GM18505 (cell line): ENCODE measurements around the gene TLK1.

Experiments
- ATAC-seq: cut with Tn5 transposase; IDR thresholded peaks from one replicate; pipeline ENCODE4 v1.9.1; 2021; ENCODE audit not compliant: unreplicated experiment
- POLR2A ChIP-seq: IDR thresholded peaks from 4 replicates; pipeline ENCODE4 v1.6.1; 2011; ENCODE audit warnings: borderline replicate concordance; ENCODE audit not compliant: insufficient read depth, insufficient read length; ENCODE audit errors: extremely low read depth

Gene TLK1

DNA sequence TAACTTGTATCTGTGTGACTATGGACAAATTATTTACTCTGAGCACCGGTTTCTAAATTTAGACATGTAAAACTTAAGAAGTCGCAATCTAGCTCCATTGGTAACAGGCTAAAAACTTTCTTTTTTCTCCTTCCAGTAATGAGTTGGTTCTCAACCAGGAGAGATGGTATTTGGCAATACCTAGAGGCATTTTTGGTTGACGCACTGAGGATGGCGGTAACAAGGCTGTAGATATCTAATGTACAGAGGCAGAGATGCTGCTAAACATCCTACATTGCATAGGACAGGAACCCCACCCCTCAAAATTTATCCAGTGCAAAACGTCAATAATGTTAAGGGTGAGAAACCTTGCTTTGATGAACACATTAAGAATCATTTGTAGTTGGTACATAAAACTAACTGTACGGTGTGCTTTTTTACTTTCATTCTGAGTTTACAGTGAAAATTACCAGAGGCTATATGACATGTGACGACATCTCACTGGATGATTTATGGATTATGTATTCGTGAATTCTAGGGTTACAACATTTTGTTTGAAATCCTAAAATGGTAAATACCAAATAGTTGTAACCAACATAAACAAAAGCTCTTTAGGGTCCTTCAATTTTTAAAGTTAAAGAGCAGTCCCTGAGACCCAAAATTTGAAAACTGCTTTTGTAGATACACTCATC lies 91.3 kb downstream of the TLK1 start:
- no peak for ATAC-seq
- TF ChIP-seq POLR2A, result no peak

DNA sequence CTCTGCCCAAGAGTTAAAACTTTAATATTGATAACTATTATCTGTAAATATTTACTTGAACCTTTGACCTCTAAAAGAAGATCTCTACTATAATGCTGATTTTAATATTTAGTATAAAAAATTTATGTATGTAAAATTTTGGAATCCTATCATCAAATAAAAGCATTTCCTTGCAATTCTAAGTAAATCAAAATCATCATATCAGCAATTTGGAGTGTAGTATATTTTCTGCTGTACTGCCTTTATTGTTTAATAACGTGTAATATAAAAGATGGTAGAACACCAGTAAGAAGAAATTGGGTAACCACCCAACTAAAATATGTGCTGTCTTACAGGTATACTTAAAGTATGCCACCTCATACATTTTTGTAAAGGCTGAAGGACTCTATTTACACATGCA lies 94.6 kb downstream of the TLK1 start:
- ATAC-seq, result no peak
- TF ChIP-seq POLR2A, result no peak

DNA sequence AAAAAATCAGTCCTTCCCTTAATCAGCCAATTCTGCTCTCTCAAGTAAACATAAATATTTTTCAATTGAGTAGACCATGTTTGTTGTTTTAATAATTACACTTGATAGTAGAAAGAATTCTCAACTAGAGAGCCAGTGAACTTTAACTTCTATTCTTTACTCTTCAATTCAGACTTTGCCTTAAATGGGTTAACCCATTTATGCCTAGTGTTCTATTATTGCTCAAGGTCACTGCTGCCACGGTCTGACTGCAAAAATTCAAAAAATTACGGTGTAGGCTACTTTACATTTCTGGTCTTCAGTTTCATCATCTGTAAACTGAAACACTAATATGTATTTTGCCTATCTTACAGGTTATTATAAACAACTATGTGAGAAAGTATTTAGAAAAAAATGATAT lies 103.1 kb downstream of the TLK1 start:
- ATAC-seq, result no peak
- no peak for TF ChIP-seq POLR2A

DNA sequence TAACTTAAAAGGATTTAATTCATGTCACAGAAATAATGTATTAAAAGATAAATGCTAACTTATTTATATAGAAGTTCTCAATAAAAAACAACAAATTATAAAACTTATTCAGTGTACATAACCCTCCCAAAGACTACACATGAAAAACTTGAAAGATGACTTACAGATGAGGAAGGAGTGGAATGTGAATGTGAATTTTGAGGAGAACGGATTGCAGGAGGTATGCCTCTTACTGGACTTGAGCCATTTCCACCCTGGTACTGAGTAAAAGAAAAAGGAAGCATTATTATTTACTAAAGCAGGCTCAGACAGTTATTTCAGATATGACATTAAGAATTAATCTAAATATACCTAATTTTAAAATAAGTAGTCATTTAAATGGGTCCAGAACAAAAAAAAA lies 104.4 kb downstream of the TLK1 start:
- TF ChIP-seq POLR2A, result no peak
- ATAC-seq, result no peak

DNA sequence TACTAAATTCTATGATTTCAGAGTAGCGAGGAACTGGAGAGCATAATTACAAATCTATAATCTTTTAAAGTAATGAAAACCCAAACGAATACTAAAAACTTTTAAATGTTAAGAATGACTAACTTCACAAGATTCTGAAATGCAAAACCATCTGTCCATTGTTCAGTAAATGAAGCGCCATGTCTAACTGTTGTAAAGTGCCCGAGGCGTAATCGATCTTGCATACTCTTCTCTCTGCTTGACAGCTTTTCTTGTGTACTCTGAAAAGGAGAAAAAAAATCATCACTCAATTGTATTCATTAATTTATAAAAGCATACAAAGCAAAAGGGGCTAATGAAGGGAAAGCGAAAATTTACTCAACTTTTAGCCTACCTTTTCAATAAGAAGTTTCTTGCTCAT lies 111.0 kb downstream of the TLK1 start:
- no peak for TF ChIP-seq POLR2A
- no peak for ATAC-seq

DNA sequence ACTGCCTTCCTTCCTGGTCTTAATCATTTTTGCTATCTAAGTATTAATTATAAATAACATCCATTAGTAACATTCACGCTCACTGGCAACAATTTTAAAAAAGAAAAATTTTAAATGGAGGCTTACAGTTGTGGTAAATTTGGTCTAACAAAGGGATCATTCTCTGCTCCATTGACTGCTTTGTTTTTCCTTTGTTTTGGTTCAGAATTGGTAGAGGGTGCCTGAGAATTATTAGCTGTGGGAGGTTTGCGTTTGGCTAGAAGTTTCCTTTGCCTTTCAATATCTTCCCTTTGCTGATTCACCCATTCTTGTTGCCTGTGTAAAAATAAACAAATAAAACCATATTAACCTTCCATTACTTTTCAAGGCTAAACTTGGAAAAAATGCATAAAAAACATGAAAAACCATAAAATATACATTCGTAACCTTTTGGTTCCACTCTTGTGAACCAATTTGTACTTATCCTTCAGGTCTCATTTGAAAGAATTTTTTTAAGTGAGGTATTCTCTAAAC lies 114.6 kb downstream of the TLK1 start:
- TF ChIP-seq POLR2A, result no peak

DNA sequence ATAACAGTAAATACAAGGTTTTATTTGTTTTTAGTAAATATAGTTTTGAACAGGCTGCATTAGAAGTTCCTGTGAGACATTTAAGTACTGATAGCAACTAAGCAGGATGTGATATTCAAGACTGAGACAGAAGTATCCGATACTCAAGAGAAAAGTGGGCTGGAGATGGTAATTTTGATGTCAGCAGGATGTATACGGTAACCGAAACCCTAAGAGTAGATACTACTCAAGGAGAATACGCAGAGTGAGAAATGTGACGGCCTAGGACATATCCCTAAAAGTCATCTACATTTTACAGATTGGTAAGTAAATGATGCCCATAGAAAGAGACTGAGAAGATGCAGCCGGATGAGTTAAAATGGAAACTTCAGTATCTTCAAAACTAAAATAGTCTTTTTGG lies 116.3 kb downstream of the TLK1 start:
- no peak for ATAC-seq

More for the DNA sequence above, 114.6 kb downstream of the TLK1 start:
- no peak for ATAC-seq

DNA sequence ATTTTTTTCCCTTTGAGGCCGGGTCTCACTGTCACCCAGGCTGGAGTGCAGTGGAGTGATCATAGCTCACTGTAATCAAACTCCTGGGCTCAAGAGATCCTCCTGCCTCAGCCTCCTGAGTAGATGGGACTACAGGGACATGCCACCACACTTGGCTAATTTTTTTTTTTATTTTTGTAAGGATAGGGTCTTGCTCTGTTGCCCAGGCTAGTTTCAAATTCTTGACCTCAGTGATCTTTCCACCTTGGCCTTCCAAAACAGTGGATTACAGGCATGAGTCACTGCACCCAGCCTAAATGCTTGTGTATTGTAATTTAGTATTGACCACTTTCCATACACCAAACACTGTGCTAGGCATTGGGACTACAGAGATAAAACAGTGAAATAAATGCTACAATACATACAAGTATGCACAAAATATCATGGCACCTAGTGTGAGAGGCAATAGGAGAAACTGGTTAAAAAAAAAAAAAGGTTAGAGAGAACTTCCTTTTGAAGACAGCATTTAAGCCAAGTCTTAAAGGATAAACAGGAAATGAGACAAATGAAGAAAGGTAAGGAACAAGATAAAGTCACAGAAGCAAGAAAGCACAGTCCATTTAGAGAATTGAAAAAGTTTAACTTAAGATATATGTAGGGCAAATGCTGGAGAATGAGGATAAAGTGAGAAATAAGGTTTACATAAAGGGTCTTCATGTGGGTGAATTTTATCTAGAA lies 118.3 kb downstream of the TLK1 start:
- no peak for ATAC-seq
- no peak for TF ChIP-seq POLR2A

More for the DNA sequence above, 116.3 kb downstream of the TLK1 start:
- TF ChIP-seq POLR2A, result no peak

DNA sequence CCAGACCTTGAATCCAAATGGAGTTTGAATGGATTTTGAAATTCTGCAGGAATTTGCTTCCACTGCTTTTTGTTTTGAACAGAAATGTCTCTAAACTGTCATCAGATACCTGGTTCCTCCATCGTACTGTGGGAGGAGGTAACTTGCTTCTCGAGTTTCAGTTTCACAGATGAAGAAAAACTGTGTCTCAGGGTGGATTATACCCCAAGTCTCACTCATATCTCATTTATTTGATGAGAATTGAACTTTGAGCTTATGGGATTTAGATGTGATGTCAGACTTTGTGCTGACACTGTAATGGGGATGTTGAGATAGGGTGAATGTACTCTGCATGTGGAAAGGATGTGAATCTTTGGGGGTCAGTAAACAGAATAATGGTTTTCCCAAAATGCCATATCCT lies 124.2 kb downstream of the TLK1 start:
- ATAC-seq, result no peak
- TF ChIP-seq POLR2A, result no peak

DNA sequence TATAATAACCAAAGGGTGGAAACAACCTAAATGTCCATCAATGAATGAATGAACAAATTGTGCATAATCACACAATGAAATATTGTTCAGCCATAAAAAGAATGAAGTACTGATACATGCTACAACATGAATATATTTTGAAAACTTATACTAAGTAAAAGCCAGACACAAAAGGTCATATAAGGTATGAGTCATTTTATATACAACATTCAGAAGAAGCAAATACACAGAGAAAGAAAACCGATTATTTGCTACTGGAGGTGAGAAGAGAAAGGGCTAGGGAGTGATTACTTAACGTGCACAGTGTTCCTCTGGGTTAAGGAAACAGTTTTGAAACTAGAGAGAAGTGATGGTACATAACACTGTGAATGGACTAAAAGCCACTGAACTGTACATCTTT lies 126.4 kb downstream of the TLK1 start:
- TF ChIP-seq POLR2A, result no peak
- no peak for ATAC-seq

DNA sequence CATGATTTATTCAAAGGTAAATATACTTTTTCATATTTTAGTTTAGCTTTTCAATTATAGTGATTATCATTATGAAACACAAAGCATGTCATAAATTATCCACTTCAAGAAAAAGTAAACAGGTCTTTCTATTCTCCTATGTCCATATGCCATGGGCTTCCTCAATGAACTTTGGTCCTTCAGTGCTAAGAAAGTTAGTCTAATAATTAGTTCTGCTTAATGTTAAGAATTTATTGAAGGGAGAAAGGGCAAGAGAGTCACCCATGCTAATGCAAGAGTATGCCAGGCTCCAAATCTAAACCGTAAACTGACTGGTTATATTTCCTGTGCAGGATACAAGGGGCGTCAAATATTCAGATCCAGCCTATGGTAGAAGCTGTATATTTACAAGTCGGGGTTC lies 135.5 kb downstream of the TLK1 start:
- TF ChIP-seq POLR2A, result no peak
- no peak for ATAC-seq

DNA sequence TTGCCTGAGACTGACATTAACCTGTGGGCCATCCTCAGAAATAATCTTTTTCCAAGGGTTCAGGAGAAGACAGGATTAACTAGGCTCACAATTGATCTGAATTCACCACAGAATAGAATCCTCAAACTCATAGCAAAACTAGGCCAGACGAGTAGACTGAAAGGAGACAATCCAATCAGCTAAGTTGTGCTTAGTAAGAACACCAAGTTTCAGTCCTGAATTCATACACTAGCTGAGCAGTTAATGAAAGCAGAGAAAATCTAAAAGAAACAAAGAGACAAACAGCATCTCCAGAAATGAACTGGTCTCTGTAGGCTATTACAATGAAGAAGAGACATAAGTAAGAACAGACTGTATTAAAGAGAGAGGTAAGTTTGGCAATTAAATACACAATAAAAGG lies 142.2 kb downstream of the TLK1 start:
- no peak for ATAC-seq

DNA sequence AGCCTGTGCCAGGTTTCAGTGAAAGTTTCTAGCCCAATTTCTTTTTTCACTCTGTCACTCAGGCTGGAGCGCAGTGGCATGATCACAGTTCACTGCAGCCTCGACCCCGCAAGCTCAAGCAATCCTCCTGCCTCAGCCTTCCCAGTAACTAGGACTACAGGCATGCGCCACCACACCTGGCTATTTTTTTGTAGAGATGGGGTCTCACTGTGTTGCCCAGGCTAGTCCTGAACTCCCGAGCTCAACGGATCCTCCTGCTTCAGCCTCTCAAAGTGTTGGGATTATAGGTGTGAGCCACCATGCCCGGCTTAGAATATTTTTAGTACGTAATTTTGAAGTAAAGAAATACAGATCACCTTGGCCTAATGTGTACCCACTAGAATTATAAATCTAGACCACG lies 144.6 kb downstream of the TLK1 start:
- no peak for TF ChIP-seq POLR2A
- no peak for ATAC-seq

More for the DNA sequence above, 142.2 kb downstream of the TLK1 start:
- no peak for TF ChIP-seq POLR2A

DNA sequence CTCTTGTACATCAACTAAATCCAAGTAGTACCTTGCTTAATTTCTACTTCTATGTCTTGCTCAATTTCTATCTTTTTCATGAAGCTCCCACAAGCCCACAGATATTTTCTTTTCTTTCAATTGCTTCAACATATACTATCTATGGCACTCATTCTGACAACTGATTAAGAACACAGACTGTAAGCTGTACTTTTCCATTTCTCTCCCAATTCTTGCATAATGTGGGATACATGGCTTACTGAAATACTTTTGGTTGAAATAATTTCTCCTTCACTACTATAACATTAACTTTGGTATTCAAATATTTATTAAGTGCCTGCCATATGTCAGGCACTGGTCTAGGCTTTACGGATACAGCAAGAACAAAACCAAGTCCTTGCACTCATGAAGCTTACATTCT lies 146.8 kb downstream of the TLK1 start:
- no peak for TF ChIP-seq POLR2A
- no peak for ATAC-seq
